ENCODE results near the gene CTNNA1.

The CTNNA1 gene

GRCh38 chr5:138943599-138944173 is 190.5 kb downstream of the CTNNA1 start:
- TF ChIP-seq, protein P1, sequence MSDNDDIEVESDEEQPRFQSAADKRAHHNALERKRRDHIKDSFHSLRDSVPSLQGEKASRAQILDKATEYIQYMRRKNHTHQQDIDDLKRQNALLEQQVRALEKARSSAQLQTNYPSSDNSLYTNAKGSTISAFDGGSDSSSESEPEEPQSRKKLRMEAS (IDR thresholded peaks at IDR 0.05; ENCODE audit: low read depth, low read length) = no peak
- no peak for TF ChIP-seq POLR2A (IDR thresholded peaks at IDR 0.05; ENCODE audit: extremely low read depth, insufficient read length)
- TF ChIP-seq MYC (IDR thresholded peaks at IDR 0.05; ENCODE audit: low read depth, low read length) = no peak
- TF ChIP-seq CTCF (IDR thresholded peaks at IDR 0.05; ENCODE audit: low read depth, low read length) = no peak
- no peak for DNase-seq (ENCODE audit: low read depth)
- H3K4me3 ChIP-seq (ENCODE audit: low read depth, low read length) = no peak overlapping the region

DNA sequence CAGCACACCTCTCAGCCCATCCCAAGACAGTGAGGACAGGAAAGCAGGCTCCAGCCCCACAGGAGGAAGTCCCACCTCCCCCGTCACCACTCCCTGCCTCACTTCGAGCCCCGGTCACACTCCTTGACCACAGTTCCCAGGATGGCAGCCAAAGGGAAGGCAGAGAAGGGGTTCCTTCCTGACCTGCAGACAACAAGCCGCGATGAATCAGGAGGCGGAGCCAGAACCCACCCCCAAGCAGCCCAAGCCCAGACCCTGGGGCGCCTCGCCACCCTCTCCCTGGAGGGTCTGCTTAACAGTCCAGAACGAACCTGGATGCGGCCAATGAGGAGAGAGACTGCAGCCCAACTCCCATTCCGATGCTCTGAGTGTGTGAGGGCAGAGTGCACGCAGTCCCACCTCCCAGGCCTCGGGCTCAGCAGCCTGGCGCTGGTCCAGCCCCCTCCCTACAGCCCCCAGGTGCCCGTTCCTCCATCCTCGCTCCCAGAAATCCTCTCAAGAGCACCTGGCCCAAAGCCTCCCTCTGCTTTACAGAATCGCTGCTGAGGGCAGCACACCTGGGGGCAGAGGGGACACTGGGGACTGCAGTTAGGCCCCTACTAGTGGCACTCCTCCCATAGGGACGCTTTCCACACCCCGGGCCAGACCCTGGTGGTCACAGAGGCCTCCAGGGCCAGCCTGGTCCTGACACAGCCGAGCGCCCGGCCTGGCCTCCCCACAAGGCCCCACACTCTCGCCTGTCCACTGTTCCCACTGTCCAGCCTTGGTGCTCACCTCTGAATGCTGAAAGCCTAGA is 191.5 kb downstream of the CTNNA1 start:
- no peak overlapping the region for H3K4me3 ChIP-seq (ENCODE audit: low read depth, low read length)
- TF ChIP-seq, protein P1 (IDR thresholded peaks at IDR 0.05; ENCODE audit: low read depth, low read length) = no peak
- TF ChIP-seq CTCF (IDR thresholded peaks at IDR 0.05; ENCODE audit: low read depth, low read length) (no peak), POLR2A (IDR thresholded peaks at IDR 0.05; ENCODE audit: extremely low read depth, insufficient read length) (no peak), MYC (IDR thresholded peaks at IDR 0.05; ENCODE audit: low read depth, low read length) (no peak)
- DNase-seq (ENCODE audit: low read depth) = no peak

- no peak for DNase-seq (ENCODE audit: low read depth)
- TF ChIP-seq MYC (IDR thresholded peaks at IDR 0.05; ENCODE audit: low read depth, low read length) (no peak), POLR2A (IDR thresholded peaks at IDR 0.05; ENCODE audit: extremely low read depth, insufficient read length) (no peak), CTCF (IDR thresholded peaks at IDR 0.05; ENCODE audit: low read depth, low read length) (no peak)
- TF ChIP-seq, protein P1 (IDR thresholded peaks at IDR 0.05; ENCODE audit: low read depth, low read length) = no peak
- no peak overlapping the region for H3K4me3 ChIP-seq (ENCODE audit: low read depth, low read length)
Measured at GRCh38 chr5:138945421-138946240, 192.4 kb downstream of the CTNNA1 start.

GRCh38 chr5:138946241-138946623 is 193.0 kb downstream of the CTNNA1 start:
- H3K4me3 ChIP-seq (ENCODE audit: low read depth, low read length) = no peak overlapping the region
- no peak for TF ChIP-seq MYC (IDR thresholded peaks at IDR 0.05; ENCODE audit: low read depth, low read length)
- no peak for TF ChIP-seq CTCF (IDR thresholded peaks at IDR 0.05; ENCODE audit: low read depth, low read length)
- TF ChIP-seq, protein P1 (IDR thresholded peaks at IDR 0.05; ENCODE audit: low read depth, low read length) = no peak
- DNase-seq (ENCODE audit: low read depth) = no peak

GRCh38 chr5:138946831-138947560 is 193.8 kb downstream of the CTNNA1 start:
- no peak overlapping the region for H3K4me3 ChIP-seq (ENCODE audit: low read depth, low read length)
- TF ChIP-seq POLR2A (IDR thresholded peaks at IDR 0.05; ENCODE audit: extremely low read depth, insufficient read length) = no peak
- DNase-seq (ENCODE audit: low read depth) = no peak

All from NB4 (cell line).